Sigmoid colon (tissue), 4 donors: ENCODE data around the gene DIS3L2.

Experiments
- CTCF ChIP-seq, 4 experiments: fragments of 450-650 bp in 3 of 4; fragments of 200-600 bp in 1 of 4; IDR thresholded peaks; one replicate each; pipeline ENCODE4 v1.5.1; 2016 to 2019; ENCODE audit warnings: antibody characterized with exemption in 4 of 4, mild to moderate bottlenecking in 3 of 4, moderate library complexity in 2 of 4
- EP300 ChIP-seq, 4 donors: sonication (generic); formaldehyde crosslinking; IDR thresholded peaks; one replicate each; pipeline ENCODE4 v1.6.1; 2017; ENCODE audit warnings: antibody characterized with exemption in 4 of 4
- POLR2A ChIP-seq, 2 donors: fragments of 450-650 bp; IDR thresholded peaks; one replicate each; pipeline ENCODE4 v1.6.1; 2016; ENCODE audit warnings: antibody characterized with exemption in 2 of 2, mild to moderate bottlenecking in 2 of 2, moderate library complexity in 2 of 2
- POLR2AphosphoS5 ChIP-seq, 4 donors: sonication (generic); formaldehyde crosslinking; IDR thresholded peaks; one replicate each; pipeline ENCODE4 v1.6.1; 2017; ENCODE audit warnings: antibody characterized with exemption in 4 of 4

GRCh38 chr2:232276733-232277313 lies 315.3 kb downstream of the DIS3L2 start:
- TF ChIP-seq POLR2AphosphoS5 (IDR thresholded peaks at IDR 0.05) (no peak), CTCF (IDR thresholded peaks at IDR 0.05) (no peak), EP300 (IDR thresholded peaks at IDR 0.05) (no peak), POLR2A (IDR thresholded peaks at IDR 0.05) (no peak)
